CD4-positive, alpha-beta T cell treated with Interleukin-15 for 4 hours (primary cell): ENCODE results near the gene CRMP1.

Source experiments
- DNase-seq: peaks from one replicate; pipeline ENCODE4 v3.0.0-alpha.2; 2020; ENCODE audit warnings: low spot score

Gene CRMP1

DNA sequence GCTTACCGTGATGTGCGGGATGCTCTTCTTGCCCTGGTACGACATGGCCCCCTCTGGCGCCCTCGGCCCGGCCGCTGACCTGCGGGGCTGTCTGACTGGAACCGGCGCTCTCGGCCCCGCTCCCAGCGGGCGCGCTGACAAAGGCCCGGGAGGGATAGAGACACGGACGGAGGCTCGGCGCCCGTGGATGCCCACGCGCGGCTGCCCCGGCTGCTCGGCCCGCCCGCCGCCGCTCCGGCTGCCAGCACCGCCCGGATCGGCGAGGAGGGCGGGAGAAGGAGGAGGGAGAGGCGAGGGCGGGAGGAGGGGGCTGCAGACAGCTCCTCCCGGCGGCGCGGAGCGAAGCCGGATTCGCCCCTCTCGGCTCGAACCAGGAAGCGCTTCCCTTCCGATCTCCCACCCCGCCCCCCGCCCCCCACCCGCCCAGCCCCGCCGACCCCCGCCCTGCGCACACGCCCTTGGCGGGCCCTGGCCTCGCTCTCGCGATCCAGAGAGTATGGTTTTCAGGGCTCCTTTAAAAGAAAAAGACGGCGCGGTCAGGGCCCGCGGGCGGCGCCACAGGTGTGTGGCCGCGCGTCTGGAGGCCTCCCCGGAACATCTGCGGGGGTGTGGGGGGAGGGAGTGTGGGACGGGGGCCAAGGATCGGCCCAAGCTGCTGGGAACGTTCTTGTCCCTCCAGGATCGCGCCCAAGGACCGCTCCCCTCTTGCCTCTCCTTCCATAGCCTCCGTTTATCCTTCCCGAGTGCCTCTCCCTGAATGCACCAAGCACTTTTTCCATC lies 4.5 kb downstream of the CRMP1 start:
- DNase-seq, result no peak

DNA sequence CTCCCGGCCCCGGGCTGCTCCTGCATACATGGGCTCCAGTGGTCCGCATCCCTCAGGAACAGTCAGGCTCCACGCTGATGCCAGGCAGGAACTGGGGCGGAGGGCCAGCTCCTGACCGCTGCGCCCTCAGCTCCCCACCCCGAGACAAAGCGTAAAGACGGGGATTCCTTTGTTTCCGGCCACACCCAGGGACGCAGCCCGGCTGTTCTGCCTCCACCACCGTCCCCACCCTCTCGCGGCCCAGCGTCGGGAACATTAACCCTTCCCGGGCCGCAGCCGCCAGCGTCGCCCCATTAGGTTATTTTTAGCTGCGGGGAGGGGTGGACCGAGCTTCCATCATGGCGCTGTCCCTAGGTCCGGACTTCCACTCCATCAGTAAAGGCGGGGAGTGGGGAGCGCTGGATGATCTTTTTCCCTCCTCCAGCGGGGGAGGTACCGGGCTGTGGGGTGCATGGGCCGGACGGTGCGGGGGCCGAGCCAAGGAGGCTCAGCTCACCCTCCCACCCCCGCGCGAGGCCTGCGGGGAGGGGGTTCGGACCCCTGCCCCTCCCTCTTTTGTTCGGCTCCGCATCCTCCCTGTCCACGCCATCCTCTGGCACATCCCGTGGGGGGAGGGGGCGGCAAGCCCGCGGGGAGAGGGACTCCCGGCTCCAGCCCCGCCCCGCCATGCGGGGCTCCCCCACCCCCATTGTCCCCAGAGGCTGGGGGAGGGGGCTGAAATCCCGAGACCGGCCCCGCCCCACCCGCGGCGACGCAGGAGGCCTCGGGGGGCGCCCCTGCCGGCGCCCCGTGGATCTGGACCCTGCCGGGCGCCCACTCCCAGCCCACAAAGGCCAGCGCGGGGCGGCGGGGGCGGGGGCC lies 5.3 kb downstream of the CRMP1 start:
- no peak for DNase-seq

- DNase-seq, result no peak
Observed at GRCh38 chr4:5887011-5887360, 5.9 kb downstream of the CRMP1 start.

DNA sequence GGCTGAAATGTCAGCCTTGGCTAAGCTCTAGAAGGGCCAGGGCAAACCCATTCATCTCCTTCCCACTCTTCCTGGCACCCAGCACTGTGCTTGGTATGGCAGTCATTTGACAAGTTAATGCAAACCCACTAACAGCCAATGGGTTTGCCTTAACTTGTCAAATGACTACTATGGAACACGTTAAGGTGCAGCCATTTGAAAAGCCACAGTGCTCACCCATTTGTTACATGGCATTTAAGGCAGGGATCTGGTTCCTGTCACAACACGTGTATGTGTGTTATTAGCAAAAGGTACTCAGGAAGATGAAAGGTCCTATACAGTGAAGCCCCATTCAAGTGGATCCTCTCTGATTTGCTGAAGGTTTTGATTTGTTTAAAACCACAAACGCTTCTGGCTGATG lies 7.2 kb downstream of the CRMP1 start:
- no peak for DNase-seq

- no peak for DNase-seq
Observed at GRCh38 chr4:5884796-5885195, 8.1 kb downstream of the CRMP1 start.

DNA sequence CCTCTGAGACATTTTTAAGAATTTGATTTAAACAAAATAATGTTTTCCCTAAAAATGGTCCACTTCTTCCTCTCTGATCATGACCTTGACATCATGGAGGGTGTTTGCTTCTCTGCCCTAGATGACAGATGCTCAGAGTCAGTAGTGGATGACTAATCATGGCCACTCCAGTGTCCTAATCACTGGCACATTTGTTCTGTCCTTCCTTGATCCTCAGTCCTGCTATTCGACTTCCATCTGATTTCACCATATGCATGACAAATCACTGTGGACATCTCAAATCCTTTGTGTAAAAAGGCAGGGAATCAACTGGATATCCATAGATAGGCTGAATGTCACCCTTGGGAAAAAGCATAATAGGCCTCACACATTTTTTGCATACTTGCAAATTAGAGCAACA lies 9.0 kb downstream of the CRMP1 start:
- no peak for DNase-seq

GRCh38 chr4:5882947-5883346 lies 9.9 kb downstream of the CRMP1 start:
- no peak for DNase-seq

GRCh38 chr4:5881340-5881739 lies 11.5 kb downstream of the CRMP1 start:
- DNase-seq, result no peak

GRCh38 chr4:5878359-5878758 lies 14.5 kb downstream of the CRMP1 start:
- DNase-seq, result no peak

GRCh38 chr4:5877392-5877791 lies 15.5 kb downstream of the CRMP1 start:
- no peak for DNase-seq

GRCh38 chr4:5874811-5875449 lies 18.0 kb downstream of the CRMP1 start:
- DNase-seq, result no peak

GRCh38 chr4:5870701-5871100 lies 22.2 kb downstream of the CRMP1 start:
- no peak for DNase-seq

- no peak for DNase-seq
Observed at GRCh38 chr4:5869966-5870619, 22.8 kb downstream of the CRMP1 start.

DNA sequence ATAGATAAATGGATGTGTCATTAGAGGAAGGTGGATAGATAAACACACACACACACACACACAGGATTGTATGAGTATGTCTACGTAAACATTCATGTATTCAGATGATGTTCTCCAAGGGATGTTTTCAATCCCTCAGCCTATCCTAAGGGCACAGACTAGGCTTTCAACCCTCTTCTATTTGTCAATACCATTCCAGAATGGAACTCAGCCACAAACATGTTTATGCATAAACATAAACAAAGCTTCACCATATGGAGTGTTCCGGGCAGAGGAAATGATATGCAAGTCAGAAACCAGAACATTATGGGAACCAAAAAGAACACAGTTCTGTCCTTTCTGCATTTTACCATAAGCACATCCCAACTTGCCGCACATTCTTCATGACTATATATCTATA lies 25.0 kb downstream of the CRMP1 start:
- DNase-seq, result no peak

DNA sequence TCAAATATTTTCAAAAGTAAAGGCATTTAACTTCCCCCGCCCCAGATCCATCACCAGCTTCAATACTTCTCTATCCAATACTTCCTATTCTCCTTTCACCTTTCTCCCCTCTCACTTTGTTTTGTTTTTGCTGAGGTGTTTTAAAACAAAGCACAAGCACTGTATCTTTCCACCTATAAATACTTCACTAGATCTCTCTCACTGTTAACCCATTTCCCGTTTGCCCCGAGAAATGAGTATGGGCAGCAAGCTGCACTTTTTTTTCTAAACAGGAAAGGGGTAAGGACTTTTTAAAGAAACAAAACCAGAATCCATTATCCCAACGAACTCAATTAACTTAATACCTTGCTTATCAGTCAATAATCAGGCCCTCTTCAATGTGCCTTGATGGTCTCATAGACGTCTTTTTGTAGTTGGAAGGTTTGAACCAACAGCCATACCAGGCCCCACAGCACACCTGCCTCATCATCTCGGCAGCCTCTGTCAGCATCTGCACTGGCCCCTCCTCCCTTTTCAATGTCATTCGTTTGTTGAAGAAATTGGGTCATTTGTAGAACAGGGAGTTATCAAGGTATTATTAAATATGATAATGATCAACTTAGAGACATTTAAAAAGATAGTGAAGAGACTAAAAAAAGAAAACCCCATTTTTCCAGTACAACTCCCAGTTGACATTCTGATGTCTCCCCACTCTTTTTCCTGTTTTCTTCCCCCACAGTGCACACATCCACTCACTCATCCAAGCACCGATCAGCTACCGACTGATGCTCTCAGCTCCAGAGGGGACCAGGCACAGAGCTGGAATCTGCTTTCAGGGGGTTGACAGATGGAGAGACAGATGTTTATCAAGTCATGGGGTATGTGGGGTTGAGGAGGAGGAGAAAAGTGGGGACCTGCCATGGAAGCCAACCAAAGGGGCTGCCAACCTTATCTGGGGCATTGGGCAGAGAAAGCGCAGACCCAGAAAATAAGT lies 25.8 kb downstream of the CRMP1 start:
- no peak for DNase-seq

DNA sequence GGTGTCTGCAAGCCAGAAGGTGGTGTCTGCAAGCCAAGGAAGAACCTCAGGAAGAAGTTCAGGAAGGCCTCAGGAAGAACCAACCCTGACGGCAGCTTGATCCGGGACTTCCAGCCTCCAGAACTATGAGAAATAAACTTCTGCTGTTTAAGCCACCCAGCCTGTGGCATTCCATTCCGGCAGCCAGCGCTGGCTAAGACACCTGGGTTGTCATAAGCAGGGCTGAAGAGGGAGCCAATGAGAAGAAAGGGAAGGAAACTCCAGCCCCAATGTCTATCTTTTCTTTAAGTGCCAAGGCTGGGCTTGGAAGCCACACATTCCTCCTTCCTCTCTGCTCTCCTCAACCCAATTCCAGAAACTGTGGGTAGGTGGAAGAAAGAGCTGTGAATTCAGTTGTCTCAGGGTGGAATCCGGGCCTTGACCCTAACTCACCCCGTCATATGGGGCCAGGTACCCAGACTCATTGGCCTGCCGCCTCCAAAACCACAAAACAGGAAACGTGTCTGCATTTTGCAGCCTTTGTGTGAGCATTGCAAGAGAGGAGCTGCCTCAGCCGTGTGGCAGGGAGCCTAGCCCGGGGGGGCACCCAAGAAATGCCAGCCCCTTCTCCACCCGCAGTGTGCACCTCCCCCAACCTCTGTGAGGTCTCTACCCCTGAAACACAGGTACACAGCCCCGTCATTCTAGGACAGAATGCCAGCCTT lies 26.8 kb downstream of the CRMP1 start:
- DNase-seq, result no peak

DNA sequence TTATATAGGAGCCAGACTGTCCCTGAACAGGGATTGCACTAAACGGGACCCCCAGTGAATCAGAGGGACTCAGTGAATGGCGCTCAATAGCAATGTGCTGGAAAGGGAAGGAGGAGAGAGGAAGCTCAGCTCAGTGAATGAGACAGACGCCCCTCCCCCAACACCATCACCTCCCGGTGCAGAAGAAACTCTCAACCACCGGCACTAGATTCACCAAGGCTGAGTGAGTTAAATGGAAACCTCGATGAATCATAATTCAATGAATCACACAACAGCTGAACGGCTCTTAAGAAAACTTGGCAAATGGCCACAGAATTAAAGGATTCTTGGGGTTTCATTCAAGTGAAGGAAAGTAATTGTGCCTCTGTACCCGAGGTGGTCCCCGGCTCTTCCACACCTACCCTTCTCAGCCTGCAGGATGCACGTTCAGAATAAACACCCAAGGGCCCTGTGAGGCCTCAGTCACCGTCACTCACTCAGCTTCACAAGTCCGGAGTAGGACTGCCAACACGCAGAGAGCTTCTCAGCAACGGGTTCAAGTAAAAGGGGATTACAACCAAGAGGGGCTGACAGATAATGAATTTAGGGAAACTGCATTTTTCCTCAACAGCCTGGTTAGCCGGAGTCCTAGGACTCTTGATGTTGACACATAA lies 29.3 kb downstream of the CRMP1 start:
- DNase-seq, result no peak

GRCh38 chr4:5858020-5858769 lies 34.7 kb downstream of the CRMP1 start:
- DNase-seq, result no peak

DNA sequence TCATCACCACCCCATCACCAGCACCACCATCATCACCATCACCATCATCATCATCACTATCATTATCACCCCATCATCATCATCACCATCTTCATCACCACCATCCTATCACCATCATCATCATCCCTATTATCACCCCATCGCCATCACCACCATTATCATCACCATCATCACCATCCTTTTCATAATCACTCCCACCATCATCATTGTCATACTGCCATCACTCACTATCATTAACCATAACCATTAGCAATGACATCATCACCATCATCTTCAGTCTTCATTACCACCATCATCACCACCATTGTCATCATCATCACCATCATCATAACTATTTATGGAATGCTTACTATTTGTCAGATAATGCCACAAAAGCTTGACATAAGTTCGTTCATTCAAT lies 35.7 kb downstream of the CRMP1 start:
- DNase-seq, result no peak
